H1 (cell line): ENCODE data around the gene WRAP73. TPM values are rescaled to one million over a fixed set of nuclear protein-coding genes. Genes with fewer than 3 reads are reported as not detected.

Source experiments
- CTCF ChIA-PET: fragments of 300-600 bp; sonication (Branson Sonifier 250); formaldehyde crosslinking; loops from one replicate; lab custom pipeline; 2021; ENCODE audit not compliant: partially characterized antibody; lab: Charles Lee
- POLR2A ChIA-PET: fragments of 300-600 bp; sonication (Branson Sonifier 250); formaldehyde crosslinking; loops from one replicate; lab custom pipeline; 2021; ENCODE audit warnings: inconsistent platforms; ENCODE audit not compliant: partially characterized antibody; lab: Charles Lee
- DNase-seq, 2 experiments: peaks; one replicate each; pipeline versions ENCODE4 v3.0.0 to v3.0.0-alpha.2; 2010 to 2022; ENCODE audit warnings: low spot score in 2 of 2, low read depth in 1 of 2, mixed read lengths in 1 of 2
- FAIRE-seq: peaks from 2 replicates; lab custom pipeline; 2011; peaks lifted over from hg19 to GRCh38; lab: Jason Lieb, UNC
- H2AFZ ChIP-seq: 2 replicates; pipeline ENCODE4 v1.8.1; 2012; ENCODE audit warnings: low read length, inconsistent platforms
- H2AK5ac ChIP-seq: 2 replicates; pipeline ENCODE4 v1.6.1; 2013; ENCODE audit warnings: low read depth, low read length
- H2BK120ac ChIP-seq: replicated peaks from 2 replicates; pipeline ENCODE3; 2013; ENCODE audit warnings: low read depth, low read length, inconsistent platforms
- H2BK12ac ChIP-seq: 2 replicates; pipeline ENCODE4 v1.6.1; 2013; ENCODE audit warnings: low read depth, low read length
- H2BK15ac ChIP-seq: 2 replicates; pipeline ENCODE4 v1.6.1; 2013; ENCODE audit warnings: low read length
- H2BK20ac ChIP-seq: 2 replicates; pipeline ENCODE4 v1.6.1; 2013; ENCODE audit warnings: low read length
- H2BK5ac ChIP-seq: 2 replicates; pipeline ENCODE4 v1.6.1; 2013; ENCODE audit warnings: low read depth, low read length
- H3K14ac ChIP-seq: 2 replicates; pipeline ENCODE4 v1.6.1; 2013; ENCODE audit warnings: inconsistent platforms; ENCODE audit not compliant: insufficient read length
- H3K18ac ChIP-seq: 2 replicates; pipeline ENCODE4 v1.6.1; 2013; ENCODE audit warnings: low read length; ENCODE audit errors: extremely low read depth
- H3K23ac ChIP-seq: 2 replicates; pipeline ENCODE4 v1.6.1; 2013; ENCODE audit warnings: inconsistent platforms; ENCODE audit not compliant: insufficient read length
- H3K23me2 ChIP-seq: 2 replicates; pipeline ENCODE4 v1.6.1; 2013; ENCODE audit warnings: low read depth, low read length
- H3K27ac ChIP-seq: 2 replicates; pipeline ENCODE4 v1.6.1; 2011; ENCODE audit warnings: low read depth, low read length, inconsistent platforms
- H3K27me3 ChIP-seq, 4 experiments: replicated peaks in 1 of 4; 1 replicate in 1 of 4; 2 replicates in 3 of 4; pipeline versions ENCODE4 v1.6.1 to v1.8.1; 2011 to 2013; ENCODE audit warnings: low read length in 3 of 4, mild to moderate bottlenecking in 3 of 4, inconsistent platforms in 2 of 4, mixed read lengths in 2 of 4, moderate library complexity in 1 of 4; ENCODE audit not compliant: control insufficient read depth in 3 of 4, insufficient read depth in 3 of 4; ENCODE audit errors: extremely low read depth in 1 of 4
- H3K36me3 ChIP-seq, 4 experiments: 2 replicates each; pipeline versions ENCODE4 v1.6.1 to v1.8.1; 2011 to 2013; ENCODE audit warnings: mild to moderate bottlenecking in 4 of 4, low read length in 3 of 4, moderate library complexity in 2 of 4, control low read depth in 1 of 4, inconsistent platforms in 1 of 4; ENCODE audit not compliant: insufficient read depth in 4 of 4, control insufficient read depth in 2 of 4
- H3K4ac ChIP-seq: replicated peaks from 2 replicates; pipeline ENCODE3; 2013; ENCODE audit warnings: low read length, low read depth, mixed read lengths, inconsistent platforms; ENCODE audit not compliant: insufficient read length
- H3K4me1 ChIP-seq, 4 experiments: replicated peaks in 1 of 4; 1 replicate in 1 of 4; 2 replicates in 3 of 4; pipeline versions ENCODE4 v1.6.1 to v1.8.1; 2011 to 2013; ENCODE audit warnings: low read length in 3 of 4, inconsistent platforms in 2 of 4, mixed read lengths in 1 of 4; ENCODE audit not compliant: insufficient read depth in 4 of 4, control insufficient read depth in 3 of 4
- H3K4me2 ChIP-seq, 2 experiments: 2 replicates each; pipeline versions ENCODE4 v1.6.1 to v1.8.1; 2011 to 2013; ENCODE audit warnings: low read depth in 2 of 2, low read length in 2 of 2, control low read depth in 1 of 2, inconsistent platforms in 1 of 2, mild to moderate bottlenecking in 1 of 2; ENCODE audit not compliant: insufficient read depth in 1 of 2
- H3K4me3 ChIP-seq, 4 experiments: fragments of 200-600, 300-600 bp in 1 of 4; sonication (generic), shearing (Covaris generic), sonication (Bioruptor Twin) in 1 of 4; 2 replicates each; pipeline versions ENCODE4 v1.5.1 to v1.8.1; 2011 to 2016; ENCODE audit warnings: low read length in 4 of 4, low read depth in 3 of 4, control low read depth in 2 of 4, inconsistent platforms in 2 of 4, mild to moderate bottlenecking in 2 of 4, mixed read lengths in 1 of 4, moderate library complexity in 1 of 4; ENCODE audit not compliant: insufficient read depth in 2 of 4; ENCODE audit errors: extremely low read depth in 1 of 4
- H3K56ac ChIP-seq: replicated peaks from 2 replicates; pipeline ENCODE3; 2013; ENCODE audit warnings: low read depth, mild to moderate bottlenecking, mixed read lengths, low read length, inconsistent platforms; ENCODE audit not compliant: insufficient read length
- H3K79me1 ChIP-seq: 2 replicates; pipeline ENCODE4 v1.6.1; 2013; ENCODE audit warnings: low read depth, low read length, control low read depth
- H3K79me2 ChIP-seq, 2 experiments: 2 replicates each; pipeline versions ENCODE4 v1.6.1 to v1.8.1; 2012 to 2013; ENCODE audit warnings: low read length in 2 of 2, mild to moderate bottlenecking in 2 of 2, inconsistent platforms in 1 of 2; ENCODE audit not compliant: insufficient read depth in 2 of 2, control insufficient read depth in 1 of 2
- H3K9ac ChIP-seq, 4 experiments: replicated peaks in 1 of 4; 1 replicate in 1 of 4; 2 replicates in 3 of 4; pipeline versions ENCODE4 v1.6.1 to v1.8.1; 2011 to 2013; ENCODE audit warnings: low read depth in 3 of 4, low read length in 3 of 4, control low read depth in 2 of 4, mild to moderate bottlenecking in 2 of 4, moderate library complexity in 2 of 4, inconsistent platforms in 1 of 4; ENCODE audit errors: extremely low read depth in 1 of 4
- H3K9me3 ChIP-seq, 2 experiments: 2 replicates each; pipeline versions ENCODE4 v1.6.1 to v1.8.1; 2012 to 2013; ENCODE audit warnings: mild to moderate bottlenecking in 2 of 2, moderate library complexity in 2 of 2, control low read depth in 1 of 2, inconsistent platforms in 1 of 2, low read depth in 1 of 2, low read length in 1 of 2, mixed read lengths in 1 of 2; ENCODE audit not compliant: insufficient read depth in 2 of 2
- H4K20me1 ChIP-seq, 2 experiments: replicated peaks in 1 of 2; 2 replicates each; pipeline versions ENCODE3 to v1.8.1; 2011 to 2013; ENCODE audit warnings: inconsistent platforms in 2 of 2, low read length in 2 of 2, mild to moderate bottlenecking in 1 of 2; ENCODE audit not compliant: insufficient read depth in 2 of 2, control insufficient read depth in 1 of 2
- H4K5ac ChIP-seq: 2 replicates; pipeline ENCODE4 v1.6.1; 2013; ENCODE audit warnings: low read length, low read depth, mixed read lengths, inconsistent platforms; ENCODE audit not compliant: insufficient read length
- H4K8ac ChIP-seq: 2 replicates; pipeline ENCODE4 v1.8.0; 2013; ENCODE audit warnings: mild to moderate bottlenecking, moderate library complexity, low read length, inconsistent platforms; ENCODE audit not compliant: insufficient read depth; ENCODE audit errors: extremely low read depth
- H4K91ac ChIP-seq: replicated peaks from 2 replicates; pipeline ENCODE3; 2013; ENCODE audit warnings: low read length, mixed read lengths, inconsistent platforms; ENCODE audit not compliant: insufficient read length
- ASH2L ChIP-seq: fragments of 200-600, 300-600 bp; sonication (generic); IDR thresholded peaks from one replicate; pipeline ENCODE4 v1.7.1; 2017; ENCODE audit warnings: low read length
- BCL11A ChIP-seq, 2 experiments: IDR thresholded peaks; one replicate each; pipeline ENCODE4 v1.6.1; 2011; ENCODE audit warnings: low read depth in 2 of 2, low read length in 2 of 2, mild to moderate bottlenecking in 2 of 2
- CBX8 ChIP-seq: fragments of 300-800, 300-1000 bp; sonication (generic); IDR thresholded peaks from 2 replicates; pipeline ENCODE4 v1.7.1; 2016; ENCODE audit warnings: low read depth, low read length, borderline replicate concordance
- CEBPB ChIP-seq: IDR thresholded peaks from 2 replicates; pipeline ENCODE4 v1.6.1; 2012; ENCODE audit warnings: low read depth, low read length
- CREB1 ChIP-seq: IDR thresholded peaks from 2 replicates; pipeline ENCODE4 v1.6.1; 2012; ENCODE audit warnings: inconsistent platforms
- GTF2F1 ChIP-seq: IDR thresholded peaks from 2 replicates; pipeline ENCODE4 v1.6.1; 2012; ENCODE audit warnings: low read depth, low read length, improper control_type of control experiment, borderline replicate concordance
- HDAC6 ChIP-seq: IDR thresholded peaks from one replicate; pipeline ENCODE4 v1.7.1; 2012; ENCODE audit warnings: low read depth, mild to moderate bottlenecking, inconsistent platforms, low read length, moderate library complexity
- KDM5A ChIP-seq: fragments of 200-600 bp; IDR thresholded peaks from 2 replicates; pipeline ENCODE4 v1.7.1; 2012; ENCODE audit warnings: mild to moderate bottlenecking, low read length, inconsistent platforms, mixed read lengths
- RXRA ChIP-seq: IDR thresholded peaks from 2 replicates; pipeline ENCODE4 v1.6.1; 2011; ENCODE audit warnings: low read depth, mild to moderate bottlenecking, low read length, moderate library complexity; ENCODE audit not compliant: insufficient read depth
- SIX5 ChIP-seq: IDR thresholded peaks from 2 replicates; pipeline ENCODE4 v1.6.1; 2011; ENCODE audit warnings: mild to moderate bottlenecking, low read depth, low read length
- SUZ12 ChIP-seq: fragments of 200-600 bp; sonication (generic); IDR thresholded peaks from 2 replicates; pipeline ENCODE4 v1.6.1; 2012; ENCODE audit warnings: mild to moderate bottlenecking, inconsistent platforms, low read length, moderate library complexity, mixed read lengths
- ZNF274 ChIP-seq: IDR thresholded peaks from 2 replicates; pipeline ENCODE4 v1.7.0; 2012; ENCODE audit warnings: low read length, borderline replicate concordance; ENCODE audit errors: extremely low read depth
- WGBS, 2 experiments: shearing (Covaris generic) in 1 of 2; methylation state at CpG; one replicate each; pipeline versions ENCODE4 v1.1.6 to v1.1.7; 2013 to 2015; ENCODE audit warnings: low lambda C conversion rate in 2 of 2, mixed read lengths in 2 of 2, inconsistent platforms in 1 of 2, low coverage in 1 of 2, missing lambda C conversion rate in 1 of 2; ENCODE audit not compliant: insufficient replicate concordance in 2 of 2, insufficient coverage in 1 of 2, insufficient read length in 1 of 2; ENCODE audit errors: extremely low coverage in 1 of 2, missing lambda C conversion rate in 1 of 2; 5-methylcytosine and 5-hydroxymethylcytosine counted together
- polyA plus RNA-seq, 7 experiments: library from polyadenylated mRNA; depleted of rRNA in 3 of 7; stranded (reverse) in 5 of 7; unstranded in 2 of 7; fragments of >200 nt in 5 of 7; fragments of 200-250 nt in 2 of 7; gene quantifications; 1 replicate in 5 of 7; 2 replicates in 1 of 7; 4 replicates in 1 of 7; pipeline versions ENCODE4 v1.2.1 to v1.2.3, GENCODE V29; 2011 to 2013; ENCODE audit warnings: missing spikeins in 2 of 7, mixed read lengths in 2 of 7
- total RNA-seq: library from RNA; stranded (reverse); fragmentation: NEBNext Ultra II Directional; extraction: Animal tissue kit (Norgen Biotek cat#: 25700); gene quantifications from 2 replicates; pipeline ENCODE4 v1.2.1, GENCODE V29; 2021
- TF ChIP-seq, protein P1 (sequence below): IDR thresholded peaks from 2 replicates; pipeline ENCODE4 v1.6.1; 2011; ENCODE audit warnings: low read length, improper control_type of control experiment

Gene WRAP73
- total and polyA plus RNA-seq, 2 of the 8 experiments (the other 6 are each of a cell fraction or from before 2014, with no cell fraction given) = 30.3 to 50.7 TPM

DNA sequence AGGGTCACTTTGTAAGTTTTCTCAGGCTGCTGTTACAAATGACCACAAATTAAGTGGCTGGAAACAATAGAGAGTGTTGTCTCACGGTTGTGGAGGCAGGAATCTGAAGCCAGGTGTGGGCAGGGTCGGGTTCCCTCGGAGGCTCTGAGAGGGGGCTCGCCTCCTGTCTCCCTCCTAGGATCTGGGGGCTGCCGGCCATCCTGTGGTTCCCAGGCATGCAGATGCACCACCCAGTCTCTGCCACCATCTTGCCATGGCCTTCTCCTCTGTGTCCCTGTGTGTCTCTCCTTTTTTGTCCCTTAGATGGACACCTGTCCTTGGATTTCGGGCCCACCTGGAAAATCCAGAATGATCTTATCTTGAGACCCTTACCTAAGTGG lies 7.2 kb upstream of the WRAP73 start:
- H2BK15ac ChIP-seq = no peak overlapping the region
- ChIA-PET POLR2A (interaction anchor here (1.3 kb wide), 1 partner anchor 54 kb away, joined by 4 read pairs; no protein-coding TSS in a partner anchor), CTCF (interaction anchor here (1.2 to 1.8 kb wide), 2 partner anchors 10 to 38 kb away, joined by 3 to 7 read pairs; no protein-coding TSS in a partner anchor)
- H3K27me3 ChIP-seq = peaks cover 28 to 50% (median 45%) of the 10 kb centered on the region in 4 experiments
- H3K4ac ChIP-seq = no peak overlapping the region
- no peak overlapping the region for H2BK20ac ChIP-seq
- no peak overlapping the region for H2AFZ ChIP-seq
- DNase-seq (no peak), FAIRE-seq (no peak)
- H3K27ac ChIP-seq = no peak overlapping the region
- no peak overlapping the region for H4K91ac ChIP-seq
- no peak overlapping the region for H3K14ac ChIP-seq
- no peak overlapping the region for H2BK120ac ChIP-seq
- H2AK5ac ChIP-seq = no peak overlapping the region
- H3K79me2 ChIP-seq = no peaks in the 10 kb centered on the region
- H3K36me3 ChIP-seq = peaks cover 0 to 4% (median 0%) of the 10 kb centered on the region in 4 experiments; a peak in 1 of 8 replicates
- H3K9me3 ChIP-seq = no peaks in the 10 kb centered on the region
- H3K9ac ChIP-seq = no peak overlapping the region
- H3K23me2 ChIP-seq = peaks cover 5% of the 10 kb centered on the region; the same call in 1 of the 2 replicates
- no peaks in the 10 kb centered on the region for H3K79me1 ChIP-seq
- H3K56ac ChIP-seq = no peak overlapping the region
- no peak overlapping the region for H3K4me2 ChIP-seq
- H3K4me3 ChIP-seq = no peak overlapping the region
- no peak overlapping the region for H3K23ac ChIP-seq
- 84% methylated on average over 6 of the region's 6 CpGs; no CpG with 5 or more reads in 1 of the 2 experiments for WGBS, 2 experiments
- H4K8ac ChIP-seq = no peak overlapping the region
- no peak overlapping the region for H2BK12ac ChIP-seq
- H3K18ac ChIP-seq = no peak overlapping the region
- H2BK5ac ChIP-seq = no peak overlapping the region
- no peak overlapping the region for H4K5ac ChIP-seq
- H3K4me1 ChIP-seq = peaks cover 0 to 7% (median 4%) of the 10 kb centered on the region in 4 experiments; a peak in 5 of 7 replicates
- H4K20me1 ChIP-seq = no peaks in the 10 kb centered on the region
- TF ChIP-seq, protein P1, sequence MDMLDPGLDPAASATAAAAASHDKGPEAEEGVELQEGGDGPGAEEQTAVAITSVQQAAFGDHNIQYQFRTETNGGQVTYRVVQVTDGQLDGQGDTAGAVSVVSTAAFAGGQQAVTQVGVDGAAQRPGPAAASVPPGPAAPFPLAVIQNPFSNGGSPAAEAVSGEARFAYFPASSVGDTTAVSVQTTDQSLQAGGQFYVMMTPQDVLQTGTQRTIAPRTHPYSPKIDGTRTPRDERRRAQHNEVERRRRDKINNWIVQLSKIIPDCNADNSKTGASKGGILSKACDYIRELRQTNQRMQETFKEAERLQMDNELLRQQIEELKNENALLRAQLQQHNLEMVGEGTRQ = no peak
- no peak for TF ChIP-seq BCL11A (IDR thresholded peaks at IDR 0.05; ENCODE audit: low read depth in 2 of 2, low read length in 2 of 2)
- TF ChIP-seq RXRA = no peak
- TF ChIP-seq KDM5A = no peak
- TF ChIP-seq HDAC6 = no peak
- no peak for TF ChIP-seq SUZ12
- TF ChIP-seq SIX5 = no peak
- no peak for TF ChIP-seq CEBPB
- TF ChIP-seq ZNF274 = no peak
- TF ChIP-seq GTF2F1 = no peak
- no peak for TF ChIP-seq CREB1
- TF ChIP-seq ASH2L = no peak
- TF ChIP-seq CBX8 = no peak
